ENCODE data around the gene MYBPC1.

MYBPC1 gene

GRCh38 chr12:101628676-101629075, 33.9 kb downstream of the MYBPC1 start:
- H3K4me3 ChIP-seq (replicated peaks; ENCODE audit: low read depth, low read length) = no peak overlapping the region
- no peak for TF ChIP-seq CTCF (IDR thresholded peaks at IDR 0.05; ENCODE audit: low read length, missing control alignments)
- no peak for DNase-seq (ENCODE audit: low read depth)

- H3K4me3 ChIP-seq (replicated peaks; ENCODE audit: low read depth, low read length) = no peak overlapping the region
- no peak for DNase-seq (ENCODE audit: low read depth)
- TF ChIP-seq CTCF (IDR thresholded peaks at IDR 0.05; ENCODE audit: low read length, missing control alignments) = no peak
These were observed 40.0 kb downstream of the MYBPC1 start for GRCh38 chr12:101634724-101635123.

GRCh38 chr12:101637936-101638335, 43.2 kb downstream of the MYBPC1 start:
- no peak for DNase-seq (ENCODE audit: low read depth)
- TF ChIP-seq CTCF (IDR thresholded peaks at IDR 0.05; ENCODE audit: low read length, missing control alignments) = no peak
- H3K4me3 ChIP-seq (replicated peaks; ENCODE audit: low read depth, low read length) = no peak overlapping the region

- TF ChIP-seq CTCF (IDR thresholded peaks at IDR 0.05; ENCODE audit: low read length, missing control alignments) = no peak
- DNase-seq (ENCODE audit: low read depth) = no peak
- no peak overlapping the region for H3K4me3 ChIP-seq (replicated peaks; ENCODE audit: low read depth, low read length)
These were observed 47.6 kb downstream of the MYBPC1 start for GRCh38 chr12:101642115-101643067.

- TF ChIP-seq CTCF (IDR thresholded peaks at IDR 0.05; ENCODE audit: low read length, missing control alignments) = no peak
- DNase-seq (ENCODE audit: low read depth) = no peak
- no peak overlapping the region for H3K4me3 ChIP-seq (replicated peaks; ENCODE audit: low read depth, low read length)
These were observed 52.9 kb downstream of the MYBPC1 start for GRCh38 chr12:101647711-101648110.

GRCh38 chr12:101648195-101648594, 53.4 kb downstream of the MYBPC1 start:
- DNase-seq (ENCODE audit: low read depth) = no peak
- no peak for TF ChIP-seq CTCF (IDR thresholded peaks at IDR 0.05; ENCODE audit: low read length, missing control alignments)
- H3K4me3 ChIP-seq (replicated peaks; ENCODE audit: low read depth, low read length) = no peak overlapping the region

Measured in fibroblast of pulmonary artery (primary cell).